H1 (cell line): Measurements from ENCODE around the gene DIP2C.

Experiments used
- RBBP5 ChIP-seq: IDR thresholded peaks from 2 replicates; pipeline ENCODE4 v1.7.1; 2012; ENCODE audit warnings: low read depth, mild to moderate bottlenecking, inconsistent platforms, low read length, moderate library complexity, borderline replicate concordance
- TF ChIP-seq, protein P1 (sequence below), 3 experiments: IDR thresholded peaks; 1 replicate in 2 of 3; 2 replicates in 1 of 3; pipeline versions ENCODE4 v1.5.1 to v1.6.1; 2011; ENCODE audit warnings: low read length in 3 of 3, mild to moderate bottlenecking in 3 of 3, inconsistent platforms in 2 of 3, low read depth in 1 of 3, moderate library complexity in 1 of 3; ENCODE audit not compliant: insufficient read depth in 1 of 3; ENCODE audit errors: control extremely low read depth in 1 of 3

DNA sequence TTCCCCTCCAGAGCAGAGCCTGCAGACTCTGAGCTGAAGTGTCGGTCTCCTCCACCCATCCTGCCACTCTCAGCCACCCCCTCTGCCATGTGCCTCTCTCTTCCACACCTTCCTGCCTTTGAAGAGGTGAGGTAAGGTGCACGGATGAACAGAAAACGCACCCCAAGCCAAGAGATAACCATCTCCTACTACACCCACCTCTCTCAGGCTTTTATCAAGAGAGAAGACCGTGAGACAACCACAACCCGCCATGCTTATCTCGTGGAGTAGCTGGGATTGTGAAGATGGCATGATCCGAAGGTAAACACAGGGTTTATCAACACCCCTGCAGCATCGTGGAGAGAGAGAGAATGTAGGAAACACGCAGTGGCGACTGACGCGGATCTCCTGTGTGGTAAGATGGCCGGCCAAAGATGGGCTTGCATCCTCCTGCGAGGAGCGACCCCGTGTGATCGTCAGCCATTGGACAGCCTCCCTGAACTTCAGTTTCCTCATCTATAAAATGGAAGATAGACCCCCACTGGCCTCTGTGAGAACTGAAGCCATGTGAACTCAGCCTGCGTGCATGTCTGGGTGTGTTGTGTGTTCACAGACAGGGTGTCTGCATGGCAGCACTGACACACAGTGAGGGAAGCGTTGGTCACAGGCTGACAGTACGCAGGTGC lies 219.0 kb downstream of the DIP2C start:
- no peak for TF ChIP-seq RBBP5
- TF ChIP-seq, protein P1, sequence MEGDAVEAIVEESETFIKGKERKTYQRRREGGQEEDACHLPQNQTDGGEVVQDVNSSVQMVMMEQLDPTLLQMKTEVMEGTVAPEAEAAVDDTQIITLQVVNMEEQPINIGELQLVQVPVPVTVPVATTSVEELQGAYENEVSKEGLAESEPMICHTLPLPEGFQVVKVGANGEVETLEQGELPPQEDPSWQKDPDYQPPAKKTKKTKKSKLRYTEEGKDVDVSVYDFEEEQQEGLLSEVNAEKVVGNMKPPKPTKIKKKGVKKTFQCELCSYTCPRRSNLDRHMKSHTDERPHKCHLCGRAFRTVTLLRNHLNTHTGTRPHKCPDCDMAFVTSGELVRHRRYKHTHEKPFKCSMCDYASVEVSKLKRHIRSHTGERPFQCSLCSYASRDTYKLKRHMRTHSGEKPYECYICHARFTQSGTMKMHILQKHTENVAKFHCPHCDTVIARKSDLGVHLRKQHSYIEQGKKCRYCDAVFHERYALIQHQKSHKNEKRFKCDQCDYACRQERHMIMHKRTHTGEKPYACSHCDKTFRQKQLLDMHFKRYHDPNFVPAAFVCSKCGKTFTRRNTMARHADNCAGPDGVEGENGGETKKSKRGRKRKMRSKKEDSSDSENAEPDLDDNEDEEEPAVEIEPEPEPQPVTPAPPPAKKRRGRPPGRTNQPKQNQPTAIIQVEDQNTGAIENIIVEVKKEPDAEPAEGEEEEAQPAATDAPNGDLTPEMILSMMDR (IDR thresholded peaks at IDR 0.05; ENCODE audit: control extremely low read depth in 1 of 3, insufficient read depth in 1 of 3, low read depth in 1 of 3, low read length in 3 of 3), result no peak
